ENCODE results near the gene SLC30A3. TPM values are rescaled to one million over a fixed set of nuclear protein-coding genes. Genes with fewer than 3 reads are reported as not detected.

SLC30A3 gene
- total and polyA plus RNA-seq, 2 experiments from 2014 or later: 84.7 to 111 TPM

GRCh38 chr2:27263287-27264252 is 723 bp upstream of the SLC30A3 start:
- DNase-seq (ENCODE audit: low read depth in 1 of 2, low spot score in 1 of 2): peak in 1 of 2 donors; percentile 38
- Histone ChIP-seq H3K27ac (peak overlapping the region; percentile 8), H3K27me3 (peaks cover 4% of the 10 kb centered on the region), H3K4me3 (peak overlapping the region; percentile 92), H3K36me3 (no peaks in the 10 kb centered on the region), H3K4me1 (ENCODE audit: low read depth) (peaks cover 23% of the 10 kb centered on the region), H3K9me3 (ENCODE audit: low read depth) (no peaks in the 10 kb centered on the region)
- no peak for TF ChIP-seq CTCF (IDR thresholded peaks at IDR 0.05; ENCODE audit: low read depth, low read length)

GRCh38 chr2:27261926-27262298 is 935 bp downstream of the SLC30A3 start:
- no peak for DNase-seq (ENCODE audit: low read depth in 1 of 2, low spot score in 1 of 2)
- peak overlapping the region; percentile 92 for H3K4me3 ChIP-seq
- no peaks in the 10 kb centered on the region for H3K9me3 ChIP-seq (ENCODE audit: low read depth)
- H3K27me3 ChIP-seq: peaks cover 4% of the 10 kb centered on the region
- H3K36me3 ChIP-seq: peaks cover 9% of the 10 kb centered on the region
- no peak for TF ChIP-seq CTCF (IDR thresholded peaks at IDR 0.05; ENCODE audit: low read depth, low read length)
- peaks cover 23% of the 10 kb centered on the region for H3K4me1 ChIP-seq (ENCODE audit: low read depth)
- no peak overlapping the region for H3K27ac ChIP-seq

- H3K27ac ChIP-seq: no peak overlapping the region
- no peak for TF ChIP-seq CTCF (IDR thresholded peaks at IDR 0.05; ENCODE audit: low read depth, low read length)
- H3K4me3 ChIP-seq: peak overlapping the region; percentile 92
- H3K4me1 ChIP-seq (ENCODE audit: low read depth): peaks cover 23% of the 10 kb centered on the region
- peaks cover 4% of the 10 kb centered on the region for H3K27me3 ChIP-seq
- H3K36me3 ChIP-seq: peaks cover 14% of the 10 kb centered on the region
- no peak for DNase-seq (ENCODE audit: low read depth in 1 of 2, low spot score in 1 of 2)
- H3K9me3 ChIP-seq (ENCODE audit: low read depth): no peaks in the 10 kb centered on the region
Observed at GRCh38 chr2:27261241-27261925, 1.5 kb downstream of the SLC30A3 start.

GRCh38 chr2:27258051-27258450 is 4.8 kb downstream of the SLC30A3 start:
- Histone ChIP-seq H3K4me3 (no peak overlapping the region), H3K36me3 (peaks cover 22% of the 10 kb centered on the region), H3K27ac (no peak overlapping the region), H3K4me1 (ENCODE audit: low read depth) (peaks cover 19% of the 10 kb centered on the region), H3K27me3 (no peaks in the 10 kb centered on the region), H3K9me3 (ENCODE audit: low read depth) (no peaks in the 10 kb centered on the region)
- TF ChIP-seq CTCF (IDR thresholded peaks at IDR 0.05; ENCODE audit: low read depth, low read length): no peak
- no peak for DNase-seq (ENCODE audit: low read depth in 1 of 2, low spot score in 1 of 2)

GRCh38 chr2:27256855-27257454 is 5.9 kb downstream of the SLC30A3 start:
- Histone ChIP-seq H3K4me3 (no peak overlapping the region), H3K36me3 (peaks cover 22% of the 10 kb centered on the region), H3K4me1 (ENCODE audit: low read depth) (peaks cover 19% of the 10 kb centered on the region), H3K27ac (no peak overlapping the region), H3K9me3 (ENCODE audit: low read depth) (no peaks in the 10 kb centered on the region), H3K27me3 (no peaks in the 10 kb centered on the region)
- no peak for DNase-seq (ENCODE audit: low read depth in 1 of 2, low spot score in 1 of 2)
- TF ChIP-seq CTCF (IDR thresholded peaks at IDR 0.05; ENCODE audit: low read depth, low read length): no peak

All from cardiac muscle cell (in vitro differentiated cells and primary cell).